ENCODE measurements around the gene ZW10.
"Not testable (repeated sequence)": the region's sequence is repeated elsewhere in the genome, so short reads cannot be mapped to it uniquely, and the experiment has no call there.

The ZW10 gene

DNA sequence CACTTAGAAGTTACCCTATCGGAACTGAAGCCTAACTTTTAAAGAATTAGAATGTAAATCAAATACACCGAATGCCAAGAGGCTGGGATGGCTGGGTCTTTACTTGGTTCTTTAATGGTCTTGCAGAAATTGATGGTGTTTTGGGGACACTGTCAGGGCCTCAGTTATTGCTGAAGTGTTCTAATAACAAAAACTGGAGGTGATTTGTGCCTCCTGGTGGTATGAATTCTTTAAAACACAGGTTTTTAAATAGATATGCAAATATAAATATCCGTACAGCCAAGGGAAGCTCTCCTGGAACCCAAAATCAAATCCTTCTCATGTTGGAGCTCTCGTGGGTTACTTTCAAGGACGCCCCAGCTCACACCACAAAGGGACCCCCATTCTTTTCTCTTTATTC, 48.1 kb downstream of the ZW10 start:
- no peak overlapping the region for H3K4me3 ChIP-seq (ENCODE audit: low read depth in 1 of 5, low read length in 5 of 5)
- H3K27me3 ChIP-seq (ENCODE audit: control insufficient read depth in 5 of 5, insufficient read depth in 4 of 5, low read length in 5 of 5) = no peaks in the 10 kb centered on the region
- H3K9me3 ChIP-seq (ENCODE audit: control insufficient read depth in 5 of 5, low read length in 5 of 5) = no peaks in the 10 kb centered on the region
- no peak overlapping the region for H3K9ac ChIP-seq (ENCODE audit: low read length in 5 of 5)
- H3K27ac ChIP-seq (ENCODE audit: low read depth, low read length) = no peak overlapping the region
- peaks cover 0 to 57% (median 27%) of the 10 kb centered on the region in 5 donors for H3K4me1 ChIP-seq (ENCODE audit: control insufficient read depth in 5 of 5, insufficient read depth in 5 of 5, low read length in 5 of 5)
- H3K36me3 ChIP-seq (ENCODE audit: control insufficient read depth in 5 of 5, insufficient read depth in 5 of 5, low read length in 5 of 5) = no peaks in the 10 kb centered on the region

DNA sequence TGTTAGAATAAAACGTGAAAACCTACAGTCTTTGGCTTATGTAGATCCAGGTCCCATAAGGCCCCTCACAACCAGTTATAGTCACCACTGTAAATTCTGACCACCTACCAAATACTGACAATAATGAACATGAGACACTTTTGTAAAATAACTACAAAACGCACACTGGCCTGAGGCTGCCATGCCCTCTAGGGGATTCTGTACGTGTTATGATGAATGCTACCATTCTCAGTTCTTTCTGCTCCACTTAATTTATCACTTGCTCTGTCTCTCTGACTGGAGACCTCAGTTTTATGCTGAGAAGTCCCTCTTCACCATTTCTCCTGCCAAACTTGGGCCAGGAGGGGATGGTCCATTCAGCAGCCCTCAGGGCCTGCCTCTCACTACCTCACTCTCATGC, 48.7 kb downstream of the ZW10 start:
- H3K36me3 ChIP-seq (ENCODE audit: control insufficient read depth in 5 of 5, insufficient read depth in 5 of 5, low read length in 5 of 5) = no peaks in the 10 kb centered on the region
- H3K9me3 ChIP-seq (ENCODE audit: control insufficient read depth in 5 of 5, low read length in 5 of 5) = no peaks in the 10 kb centered on the region
- H3K27me3 ChIP-seq (ENCODE audit: control insufficient read depth in 5 of 5, insufficient read depth in 4 of 5, low read length in 5 of 5) = no peaks in the 10 kb centered on the region
- no peak overlapping the region for H3K9ac ChIP-seq (ENCODE audit: low read length in 5 of 5)
- H3K27ac ChIP-seq (ENCODE audit: low read depth, low read length) = no peak overlapping the region
- H3K4me3 ChIP-seq (ENCODE audit: low read depth in 1 of 5, low read length in 5 of 5) = no peak overlapping the region
- peaks cover 0 to 51% (median 27%) of the 10 kb centered on the region in 5 donors for H3K4me1 ChIP-seq (ENCODE audit: control insufficient read depth in 5 of 5, insufficient read depth in 5 of 5, low read length in 5 of 5)

DNA sequence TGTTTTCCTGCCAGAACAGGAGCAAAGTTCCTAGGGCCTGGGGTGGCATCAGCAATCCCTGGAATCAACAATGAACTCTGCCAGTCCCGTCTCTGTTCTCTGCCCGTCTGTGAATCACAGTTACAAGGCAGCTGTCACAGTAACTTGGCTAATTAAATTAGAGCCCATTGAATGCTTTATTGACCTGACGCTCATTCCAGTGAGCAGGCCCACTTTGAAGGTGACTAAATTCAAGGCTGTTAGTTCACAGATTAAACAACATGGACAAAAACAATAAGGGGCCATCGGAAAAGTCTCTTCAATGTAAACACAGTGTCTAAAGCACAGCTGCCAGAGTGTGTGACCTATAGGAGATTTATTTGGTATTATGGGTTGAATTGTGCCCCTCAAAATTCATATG, 49.7 kb downstream of the ZW10 start:
- no peak overlapping the region for H3K4me3 ChIP-seq (ENCODE audit: low read depth in 1 of 5, low read length in 5 of 5)
- no peaks in the 10 kb centered on the region for H3K27me3 ChIP-seq (ENCODE audit: control insufficient read depth in 5 of 5, insufficient read depth in 4 of 5, low read length in 5 of 5)
- H3K4me1 ChIP-seq (ENCODE audit: control insufficient read depth in 5 of 5, insufficient read depth in 5 of 5, low read length in 5 of 5) = peaks cover 0 to 50% (median 27%) of the 10 kb centered on the region in 5 donors
- H3K27ac ChIP-seq (ENCODE audit: low read depth, low read length) = no peak overlapping the region
- H3K36me3 ChIP-seq (ENCODE audit: control insufficient read depth in 5 of 5, insufficient read depth in 5 of 5, low read length in 5 of 5) = peaks cover 0 to 5% (median 0%) of the 10 kb centered on the region in 5 donors
- H3K9me3 ChIP-seq (ENCODE audit: control insufficient read depth in 5 of 5, low read length in 5 of 5) = no peaks in the 10 kb centered on the region
- peak overlapping the region in 1 of 5 donors; percentile 5 for H3K9ac ChIP-seq (ENCODE audit: low read length in 5 of 5)

DNA sequence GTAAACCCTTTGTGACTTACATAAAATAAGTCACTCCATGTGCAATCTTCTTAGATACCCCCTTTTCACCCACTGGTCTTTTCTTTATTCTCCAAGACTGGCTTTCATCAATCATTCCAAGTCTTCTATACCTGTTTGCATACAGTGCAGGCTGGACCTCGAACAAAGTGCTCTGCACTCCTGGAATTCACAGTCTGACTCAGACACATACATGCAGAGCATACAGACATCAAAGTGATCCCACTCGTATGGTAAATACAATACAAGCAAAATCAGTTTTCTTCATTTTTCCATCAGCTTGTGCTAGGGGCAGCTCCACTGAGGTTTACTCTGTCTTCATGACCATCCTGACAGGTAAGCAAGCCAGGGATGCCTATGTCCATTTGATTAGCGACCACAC, 50.6 kb downstream of the ZW10 start:
- peaks cover 0 to 44% (median 27%) of the 10 kb centered on the region in 5 donors for H3K4me1 ChIP-seq (ENCODE audit: control insufficient read depth in 5 of 5, insufficient read depth in 5 of 5, low read length in 5 of 5)
- no peaks in the 10 kb centered on the region for H3K9me3 ChIP-seq (ENCODE audit: control insufficient read depth in 5 of 5, low read length in 5 of 5)
- H3K9ac ChIP-seq (ENCODE audit: low read length in 5 of 5) = no peak overlapping the region
- no peaks in the 10 kb centered on the region for H3K27me3 ChIP-seq (ENCODE audit: control insufficient read depth in 5 of 5, insufficient read depth in 4 of 5, low read length in 5 of 5)
- H3K36me3 ChIP-seq (ENCODE audit: control insufficient read depth in 5 of 5, insufficient read depth in 5 of 5, low read length in 5 of 5) = peaks cover 0 to 5% (median 2%) of the 10 kb centered on the region in 5 donors
- H3K4me3 ChIP-seq (ENCODE audit: low read depth in 1 of 5, low read length in 5 of 5) = no peak overlapping the region
- no peak overlapping the region for H3K27ac ChIP-seq (ENCODE audit: low read depth, low read length)

DNA sequence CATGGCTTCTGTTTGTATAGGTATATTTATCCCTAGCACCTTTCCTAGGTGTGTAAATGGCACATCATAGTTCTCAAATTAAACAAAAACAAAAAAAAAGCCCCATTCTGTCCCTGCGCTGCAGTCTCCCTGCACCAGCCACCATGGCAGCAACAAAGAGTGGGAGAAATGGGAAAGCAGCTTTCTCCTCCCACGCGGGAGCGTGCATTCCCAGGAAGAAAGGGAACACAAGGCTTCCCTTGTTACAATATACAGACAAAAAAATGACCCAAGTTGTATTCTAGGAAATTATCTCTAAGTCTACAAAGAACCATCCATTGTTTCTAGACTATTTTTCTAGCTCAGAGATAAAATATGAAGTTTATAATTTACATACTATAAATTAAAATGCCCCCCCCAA, 51.3 kb downstream of the ZW10 start:
- no peaks in the 10 kb centered on the region for H3K27me3 ChIP-seq (ENCODE audit: control insufficient read depth in 5 of 5, insufficient read depth in 4 of 5, low read length in 5 of 5)
- no peak overlapping the region for H3K27ac ChIP-seq (ENCODE audit: low read depth, low read length)
- no peaks in the 10 kb centered on the region for H3K9me3 ChIP-seq (ENCODE audit: control insufficient read depth in 5 of 5, low read length in 5 of 5)
- no peak overlapping the region for H3K4me3 ChIP-seq (ENCODE audit: low read depth in 1 of 5, low read length in 5 of 5)
- peaks cover 0 to 44% (median 27%) of the 10 kb centered on the region in 5 donors for H3K4me1 ChIP-seq (ENCODE audit: control insufficient read depth in 5 of 5, insufficient read depth in 5 of 5, low read length in 5 of 5)
- H3K36me3 ChIP-seq (ENCODE audit: control insufficient read depth in 5 of 5, insufficient read depth in 5 of 5, low read length in 5 of 5) = peaks cover 0 to 5% (median 2%) of the 10 kb centered on the region in 5 donors
- no peak overlapping the region for H3K9ac ChIP-seq (ENCODE audit: low read length in 5 of 5)

DNA sequence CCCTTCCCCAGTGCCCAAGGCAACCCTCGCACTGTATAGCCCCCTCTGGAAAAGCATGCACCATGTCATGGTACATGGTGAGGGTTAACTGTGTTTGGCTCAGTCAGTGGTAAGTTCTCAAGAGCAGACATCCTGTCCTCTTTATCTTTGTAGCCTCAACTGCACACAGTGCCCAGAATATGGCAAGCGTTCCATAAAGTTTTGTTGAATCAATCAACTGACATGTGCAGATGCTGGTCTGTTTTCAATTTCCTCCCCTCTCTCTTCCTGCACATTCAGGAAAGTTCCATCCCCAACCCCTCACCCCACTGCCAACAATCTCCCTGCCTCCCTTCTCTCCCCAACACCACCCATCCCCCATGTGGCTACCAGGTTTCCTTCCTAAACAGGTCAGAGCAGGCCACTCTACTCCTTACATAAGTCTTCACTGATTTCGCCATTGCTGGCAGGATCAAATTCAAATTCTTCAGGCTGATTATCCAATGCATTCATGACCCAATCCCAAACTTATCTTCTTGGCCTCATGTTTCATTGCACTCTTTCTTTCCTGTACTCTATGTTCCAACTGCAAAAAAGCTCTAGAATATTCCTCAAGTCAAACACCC, 51.9 kb downstream of the ZW10 start:
- Histone ChIP-seq H3K4me1 (ENCODE audit: control insufficient read depth in 5 of 5, insufficient read depth in 5 of 5, low read length in 5 of 5) (peaks cover 0 to 44% (median 27%) of the 10 kb centered on the region in 5 donors), H3K36me3 (ENCODE audit: control insufficient read depth in 5 of 5, insufficient read depth in 5 of 5, low read length in 5 of 5) (peaks cover 0 to 5% (median 2%) of the 10 kb centered on the region in 5 donors), H3K9ac (ENCODE audit: low read length in 5 of 5) (no peak overlapping the region), H3K27ac (ENCODE audit: low read depth, low read length) (no peak overlapping the region), H3K27me3 (ENCODE audit: control insufficient read depth in 5 of 5, insufficient read depth in 4 of 5, low read length in 5 of 5) (no peaks in the 10 kb centered on the region), H3K9me3 (ENCODE audit: control insufficient read depth in 5 of 5, low read length in 5 of 5) (no peaks in the 10 kb centered on the region), H3K4me3 (ENCODE audit: low read depth in 1 of 5, low read length in 5 of 5) (no peak overlapping the region)

DNA sequence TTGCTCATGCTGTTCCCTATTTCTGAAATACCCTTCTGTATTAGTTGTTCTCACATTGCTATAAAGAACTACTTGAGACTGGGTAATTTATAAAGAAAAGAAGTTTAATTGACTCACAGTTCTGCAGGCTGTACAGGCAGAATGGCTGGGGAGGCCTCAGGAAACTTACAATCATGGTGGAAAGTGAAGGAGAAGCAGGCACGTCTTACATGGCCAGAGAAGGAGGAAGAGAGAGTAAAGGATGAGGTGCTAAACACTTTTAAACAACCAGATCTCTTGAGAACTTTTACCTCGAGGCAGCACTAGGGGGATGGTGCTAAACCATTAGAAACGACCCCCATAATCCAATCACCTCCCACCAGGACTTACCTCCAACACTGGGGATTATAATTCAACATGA, 53.0 kb downstream of the ZW10 start:
- not testable (repeated sequence) for H3K27ac ChIP-seq (ENCODE audit: low read depth, low read length); H3K9me3 ChIP-seq (ENCODE audit: control insufficient read depth in 5 of 5, low read length in 5 of 5)

DNA sequence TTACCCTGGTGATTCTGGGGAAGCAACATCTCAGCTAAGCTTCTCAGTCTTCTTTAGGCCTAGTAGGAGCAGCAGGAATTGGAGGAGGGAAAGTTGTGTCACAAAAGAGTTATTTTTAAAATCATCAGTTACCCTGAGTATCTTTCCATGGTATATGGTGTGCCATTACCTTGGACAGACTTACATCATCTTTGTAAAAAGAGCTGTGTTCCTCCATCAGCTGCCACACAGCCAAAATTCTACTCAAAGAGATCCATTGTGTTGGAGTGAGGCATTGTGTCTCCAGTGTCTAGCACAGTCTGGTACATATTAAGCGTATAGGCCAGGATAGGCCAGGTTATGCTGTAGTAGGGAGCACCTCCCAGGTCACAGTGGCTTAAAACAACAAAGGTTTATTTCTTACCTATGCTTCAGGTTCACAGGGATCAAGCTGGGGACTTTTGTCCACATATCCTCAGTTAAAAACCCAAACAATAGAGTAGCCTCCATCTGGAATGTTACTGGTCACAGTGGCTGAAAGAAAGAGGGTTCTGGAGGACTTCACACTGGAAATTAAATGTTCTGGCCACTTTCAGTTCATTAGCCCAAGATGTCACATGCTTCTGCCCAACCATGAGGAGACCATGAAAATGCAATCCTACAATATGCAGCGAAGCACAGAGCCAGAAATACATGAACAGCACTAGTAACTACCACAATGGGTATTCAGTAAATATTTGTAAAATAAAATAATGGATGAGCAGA, 57.4 kb downstream of the ZW10 start:
- peaks cover 0 to 4% (median 0%) of the 10 kb centered on the region in 5 donors for H3K9me3 ChIP-seq (ENCODE audit: control insufficient read depth in 5 of 5, low read length in 5 of 5)
- peaks cover 0 to 10% (median 2%) of the 10 kb centered on the region in 5 donors for H3K36me3 ChIP-seq (ENCODE audit: control insufficient read depth in 5 of 5, insufficient read depth in 5 of 5, low read length in 5 of 5)
- no peak overlapping the region for H3K9ac ChIP-seq (ENCODE audit: low read length in 5 of 5)
- no peaks in the 10 kb centered on the region for H3K27me3 ChIP-seq (ENCODE audit: control insufficient read depth in 5 of 5, insufficient read depth in 4 of 5, low read length in 5 of 5)
- H3K4me3 ChIP-seq (ENCODE audit: low read depth in 1 of 5, low read length in 5 of 5) = no peak overlapping the region
- no peak overlapping the region for H3K27ac ChIP-seq (ENCODE audit: low read depth, low read length)
- H3K4me1 ChIP-seq (ENCODE audit: control insufficient read depth in 5 of 5, insufficient read depth in 5 of 5, low read length in 5 of 5) = peaks cover 0 to 11% (median 6%) of the 10 kb centered on the region in 5 donors

More for the DNA sequence above, 53.0 kb downstream of the ZW10 start:
- H3K36me3 ChIP-seq (ENCODE audit: control insufficient read depth in 5 of 5, insufficient read depth in 5 of 5, low read length in 5 of 5) = peaks cover 0 to 10% (median 2%) of the 10 kb centered on the region in 5 donors
- not testable (repeated sequence) for H3K27me3 ChIP-seq (ENCODE audit: control insufficient read depth in 5 of 5, insufficient read depth in 4 of 5, low read length in 5 of 5); H3K4me3 ChIP-seq (ENCODE audit: low read depth in 1 of 5, low read length in 5 of 5); H3K9ac ChIP-seq (ENCODE audit: low read length in 5 of 5)
- peaks cover 0 to 44% (median 30%) of the 10 kb centered on the region in 5 donors for H3K4me1 ChIP-seq (ENCODE audit: control insufficient read depth in 5 of 5, insufficient read depth in 5 of 5, low read length in 5 of 5)

DNA sequence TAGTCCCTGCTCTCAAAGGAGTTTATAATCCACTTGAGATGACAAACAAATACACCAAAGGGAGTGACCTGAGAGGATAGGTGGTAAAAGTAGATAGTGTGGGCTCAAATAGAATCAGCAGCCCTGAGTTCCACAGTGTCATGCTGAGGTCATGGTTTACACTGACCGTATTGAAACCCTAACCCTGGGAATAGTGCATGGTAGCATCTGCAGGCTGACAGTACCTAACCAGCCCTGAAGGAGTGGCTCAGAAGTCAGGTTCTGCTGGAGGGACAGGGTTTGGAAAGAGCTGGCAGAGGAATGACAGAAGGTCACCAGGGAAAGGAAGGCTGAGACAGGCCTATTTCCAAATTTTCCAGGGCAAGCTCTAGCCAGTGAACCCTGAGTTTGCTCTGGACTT, 58.2 kb downstream of the ZW10 start:
- H3K9ac ChIP-seq (ENCODE audit: low read length in 5 of 5) = no peak overlapping the region
- H3K27ac ChIP-seq (ENCODE audit: low read depth, low read length) = no peak overlapping the region
- H3K27me3 ChIP-seq (ENCODE audit: control insufficient read depth in 5 of 5, insufficient read depth in 4 of 5, low read length in 5 of 5) = no peaks in the 10 kb centered on the region
- peaks cover 0 to 10% (median 2%) of the 10 kb centered on the region in 5 donors for H3K36me3 ChIP-seq (ENCODE audit: control insufficient read depth in 5 of 5, insufficient read depth in 5 of 5, low read length in 5 of 5)
- peaks cover 0 to 10% (median 6%) of the 10 kb centered on the region in 5 donors for H3K4me1 ChIP-seq (ENCODE audit: control insufficient read depth in 5 of 5, insufficient read depth in 5 of 5, low read length in 5 of 5)
- no peak overlapping the region for H3K4me3 ChIP-seq (ENCODE audit: low read depth in 1 of 5, low read length in 5 of 5)
- H3K9me3 ChIP-seq (ENCODE audit: control insufficient read depth in 5 of 5, low read length in 5 of 5) = peaks cover 0 to 9% (median 0%) of the 10 kb centered on the region in 5 donors

DNA sequence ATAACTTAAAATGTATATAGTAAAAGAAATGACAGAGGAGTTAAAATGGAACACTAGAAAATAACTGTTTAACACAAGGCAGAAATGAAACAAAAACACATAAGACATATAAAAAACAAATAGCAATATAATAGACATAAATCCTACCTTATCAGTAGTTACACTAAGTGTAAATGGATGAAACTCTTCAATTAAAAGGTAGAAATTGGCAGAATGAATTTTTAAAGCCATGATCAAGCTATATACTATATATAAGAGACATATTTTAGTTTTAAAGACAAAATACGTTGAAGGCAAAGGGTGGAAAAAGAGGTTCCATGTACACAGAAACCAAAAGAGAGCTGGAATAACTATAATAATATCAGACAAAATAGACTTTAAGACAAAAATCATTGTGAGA, 62.5 kb downstream of the ZW10 start:
- Histone ChIP-seq H3K9ac (ENCODE audit: low read length in 5 of 5) (no peak overlapping the region), H3K9me3 (ENCODE audit: control insufficient read depth in 5 of 5, low read length in 5 of 5) (peaks cover 0 to 24% (median 9%) of the 10 kb centered on the region in 5 donors), H3K27me3 (ENCODE audit: control insufficient read depth in 5 of 5, insufficient read depth in 4 of 5, low read length in 5 of 5) (no peaks in the 10 kb centered on the region), H3K36me3 (ENCODE audit: control insufficient read depth in 5 of 5, insufficient read depth in 5 of 5, low read length in 5 of 5) (peaks cover 0 to 3% (median 0%) of the 10 kb centered on the region in 5 donors), H3K27ac (ENCODE audit: low read depth, low read length) (no peak overlapping the region), H3K4me3 (ENCODE audit: low read depth in 1 of 5, low read length in 5 of 5) (no peak overlapping the region), H3K4me1 (ENCODE audit: control insufficient read depth in 5 of 5, insufficient read depth in 5 of 5, low read length in 5 of 5) (peaks cover 0 to 22% (median 17%) of the 10 kb centered on the region in 5 donors)

All from subcutaneous abdominal adipose tissue (tissue), 5 donors.